Fibroblast of lung (primary cell): ENCODE data around the gene NLRC3.

Experiments used
- CTCF ChIP-seq, 2 donors: IDR thresholded peaks in 1 of 2; conservative IDR thresholded peaks in 1 of 2; 1 replicate in 1 of 2; 2 replicates in 1 of 2; pipeline ENCODE4 v1.5.1; 2011 to 2012; ENCODE audit warnings: low read length in 2 of 2, control low read depth in 1 of 2, inconsistent platforms in 1 of 2, low read depth in 1 of 2, mild to moderate bottlenecking in 1 of 2
- EZH2 ChIP-seq: IDR thresholded peaks from 2 replicates; pipeline ENCODE4 v1.5.1; 2012; ENCODE audit warnings: low read length, control low read depth, mild to moderate bottlenecking; ENCODE audit errors: missing control alignments

- TF ChIP-seq CTCF (conservative IDR thresholded peaks at IDR 0.05 in 1 of 2, IDR thresholded peaks at IDR 0.05 in 1 of 2; ENCODE audit: low read depth in 1 of 2, low read length in 2 of 2), result no peak
- TF ChIP-seq EZH2, result no peak
These were observed 48.0 kb downstream of the NLRC3 start for GRCh38 chr16:3529175-3529574.
